Measurements from ENCODE around the gene TJP1.
A peak's percentile ranks its signal among the peaks of the same experiment; 100 is the strongest.

TJP1 gene

DNA sequence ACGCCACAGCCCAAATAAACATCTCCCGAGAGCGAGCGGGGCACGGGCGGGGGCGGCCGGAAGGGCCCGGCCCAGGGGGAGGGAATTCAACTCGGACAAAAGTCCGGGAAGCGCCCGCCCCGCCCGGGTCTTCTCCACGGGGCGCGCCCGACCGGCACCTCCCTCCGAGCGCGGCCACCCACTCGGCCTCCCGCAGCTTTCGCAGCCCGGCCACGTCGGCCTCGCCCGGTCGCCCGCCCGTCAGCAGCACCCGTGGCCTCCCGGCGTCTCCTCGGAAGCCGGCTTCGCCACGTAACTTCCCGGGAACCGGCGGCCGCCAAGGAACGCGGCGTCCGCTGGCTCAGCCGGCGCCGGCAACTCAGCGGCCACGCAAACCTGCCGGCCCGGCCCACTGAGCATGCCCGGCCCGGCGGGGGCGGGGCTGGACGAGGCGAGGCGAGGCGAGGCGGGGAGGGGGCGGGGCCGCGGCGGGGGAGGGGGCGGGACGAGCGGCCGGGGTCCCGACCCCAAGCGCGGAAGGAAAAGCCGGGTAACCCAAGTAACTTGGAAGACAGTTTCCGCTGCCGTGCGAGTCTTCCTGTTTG is at the start of gene TJP1:
TSS of gene TJP1 (minus strand) at position 369 of the 584 bp plus-strand sequence. CDS start 440 bp downstream, outside the sequence.
- peak in 44 of 56 donors; percentile 39 to 85 (median 74) for DNase-seq

DNA sequence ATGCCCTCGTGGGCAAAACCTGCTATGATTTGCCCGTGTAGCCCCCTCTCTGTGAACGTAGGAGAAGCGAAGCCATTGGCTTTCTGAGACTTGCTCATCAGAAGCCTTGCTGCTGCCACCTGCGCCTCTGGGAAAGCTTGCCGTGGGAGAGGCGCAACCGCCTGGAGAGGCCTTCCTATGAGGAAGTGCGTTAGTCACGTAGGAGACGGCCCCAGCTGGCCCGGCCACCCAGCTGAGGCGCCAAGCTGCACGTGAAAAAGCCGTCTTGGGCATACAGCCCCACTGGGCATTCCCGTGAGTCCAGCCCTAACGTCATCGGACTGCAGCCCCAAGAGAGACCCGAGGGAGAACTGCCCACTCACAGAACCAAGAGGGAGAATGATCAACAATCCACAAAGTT is 49.1 kb upstream of the TJP1 start:
- peak in 10 of 56 donors; percentile 18 to 52 (median 39) for DNase-seq

DNA sequence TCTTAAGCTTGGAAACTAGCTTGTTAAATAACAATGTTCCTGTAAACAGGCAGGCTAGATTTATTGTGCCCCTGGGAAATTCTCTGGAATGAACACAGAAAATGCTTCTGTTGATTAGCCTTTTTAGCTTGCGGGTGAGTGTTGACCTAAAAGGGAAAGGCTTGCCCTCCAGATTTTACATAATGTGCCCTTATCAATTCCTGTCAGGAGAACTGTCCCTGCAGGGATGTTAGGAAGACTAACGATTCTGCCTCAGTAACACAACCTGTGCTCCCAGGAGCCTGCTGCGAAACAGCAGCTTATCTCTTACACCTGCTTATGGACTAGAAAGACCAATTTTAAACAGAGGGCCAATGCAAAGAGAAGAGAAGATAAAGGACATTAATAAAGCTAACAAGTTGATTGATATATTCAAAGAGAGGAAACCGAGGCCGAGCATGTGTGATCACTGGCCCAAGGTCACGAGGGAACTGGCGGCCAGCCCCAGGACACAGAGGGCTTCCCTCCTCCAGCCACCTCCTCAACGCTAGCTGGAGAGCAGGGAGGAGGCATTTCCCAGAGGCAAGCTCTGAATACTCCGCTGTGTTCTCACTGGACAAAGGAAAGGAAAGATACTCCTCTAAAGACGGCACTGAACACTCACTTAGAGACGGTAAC is 48.4 kb upstream of the TJP1 start:
- DNase-seq, result peak in 24 of 56 donors; percentile 13 to 61 (median 36)

DNA sequence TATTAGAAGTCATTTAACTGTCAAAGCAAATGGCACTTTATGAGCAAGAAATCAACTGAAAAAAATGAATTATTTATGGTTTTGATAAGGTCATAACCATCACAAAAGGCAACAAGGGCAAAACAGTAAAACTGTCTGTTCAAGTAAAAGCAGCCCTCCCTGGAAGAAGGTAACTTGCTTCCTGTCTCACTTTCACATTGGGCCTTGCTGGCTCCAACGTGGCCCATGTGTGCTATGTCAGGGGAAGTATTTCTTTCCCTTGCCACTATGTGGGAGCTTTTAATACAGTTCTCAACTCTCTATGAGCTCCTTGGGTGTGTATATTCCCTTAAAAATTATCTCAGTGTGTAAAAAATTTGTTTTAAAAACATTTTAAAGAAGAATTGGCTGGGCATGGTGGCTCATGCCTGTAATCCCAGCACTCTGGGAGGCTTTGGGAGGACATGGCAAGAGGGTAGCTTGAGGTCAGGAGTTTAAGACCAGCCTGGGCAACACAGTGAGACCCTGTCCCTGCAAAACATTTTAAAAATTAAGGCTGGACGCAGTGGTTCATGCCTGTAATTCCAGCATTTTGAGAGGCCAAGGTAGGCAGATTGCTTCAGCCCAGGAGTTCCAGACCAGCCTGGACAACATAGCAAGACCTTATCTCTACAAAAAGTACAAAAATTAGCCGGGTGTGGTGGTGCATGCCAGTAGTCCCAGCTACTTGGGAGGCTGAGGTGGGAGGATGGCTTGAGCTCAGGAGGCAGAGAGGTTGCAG is 45.2 kb upstream of the TJP1 start:
- DNase-seq, result no peak

DNA sequence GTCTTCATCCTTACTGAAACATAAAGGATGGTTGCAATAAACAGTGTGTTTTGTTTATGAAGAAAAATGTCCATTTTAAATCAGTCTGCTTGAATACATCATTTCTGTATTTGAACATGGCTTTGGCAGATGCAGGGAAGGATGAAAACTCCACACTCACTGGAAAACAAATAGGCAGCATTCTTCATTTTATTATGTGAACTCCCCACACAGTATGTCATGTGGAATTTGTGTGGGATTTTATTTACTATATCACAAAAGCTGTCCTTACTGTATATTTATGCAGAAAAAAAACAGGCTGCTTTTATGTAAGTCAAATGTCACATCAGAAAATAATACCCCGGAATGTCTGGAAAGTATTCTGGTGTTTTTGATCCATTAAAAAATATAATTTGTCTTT is 44.1 kb upstream of the TJP1 start:
- DNase-seq, result no peak

DNA sequence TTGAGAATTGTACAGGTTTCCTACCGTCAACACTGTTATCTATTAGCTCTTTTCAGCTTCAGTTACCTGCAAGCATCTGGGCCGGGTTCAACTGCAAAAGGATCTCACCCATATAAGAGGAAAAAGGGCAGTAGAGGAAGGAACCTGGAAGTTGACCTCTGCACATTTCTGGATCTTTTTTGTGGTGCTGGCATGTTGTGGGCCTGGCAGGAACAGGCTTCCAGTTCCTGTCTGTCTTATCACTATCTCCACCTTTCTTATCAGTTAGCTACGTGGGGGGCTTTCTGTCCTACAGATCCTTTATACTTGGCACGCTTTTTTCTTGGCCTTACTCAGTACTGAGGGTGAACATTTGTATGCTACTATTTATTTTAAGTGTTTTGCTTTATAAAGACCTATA is 42.2 kb upstream of the TJP1 start:
- DNase-seq, result no peak

DNA sequence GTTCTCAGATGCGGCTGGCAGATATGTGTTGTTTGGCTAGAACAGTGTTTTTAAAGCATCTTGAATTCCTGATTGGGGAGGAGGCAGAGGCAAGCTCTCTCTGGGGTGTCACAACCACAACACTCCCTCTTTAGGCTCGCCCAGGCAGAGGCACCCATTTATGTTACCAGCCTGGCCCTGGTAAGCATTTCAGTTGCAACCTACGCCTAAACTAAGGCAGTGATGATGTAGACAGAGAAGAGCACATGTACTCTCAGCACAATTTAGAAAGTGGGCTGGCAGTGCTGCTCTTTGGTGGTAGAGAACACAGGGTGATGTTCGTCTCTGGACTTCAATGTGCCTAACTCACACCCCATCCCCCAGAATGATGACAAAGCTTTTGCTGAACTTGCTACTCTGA is 41.2 kb upstream of the TJP1 start:
- peak in 3 of 56 donors; percentile 25 to 45 (median 27) for DNase-seq

DNA sequence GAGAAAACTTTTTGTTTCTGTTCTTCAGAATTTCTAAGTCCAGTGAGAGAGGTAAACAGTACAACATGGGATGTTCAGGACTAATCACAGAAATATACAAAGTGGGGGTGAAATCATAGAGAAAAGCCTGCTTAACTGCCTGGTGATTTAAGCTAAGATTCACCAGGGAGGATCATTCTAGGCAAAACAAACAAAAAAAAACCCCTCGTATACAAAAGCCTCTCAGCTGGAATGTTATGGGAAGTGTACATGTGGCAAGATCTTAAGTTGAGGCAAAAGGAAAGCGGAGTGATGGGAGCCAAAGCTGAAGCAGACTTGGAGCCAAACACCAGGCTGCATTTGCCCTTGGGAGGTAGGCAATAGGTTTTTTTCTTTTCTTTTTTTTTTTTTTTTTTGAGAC is 40.0 kb upstream of the TJP1 start:
- DNase-seq, result no peak

DNA sequence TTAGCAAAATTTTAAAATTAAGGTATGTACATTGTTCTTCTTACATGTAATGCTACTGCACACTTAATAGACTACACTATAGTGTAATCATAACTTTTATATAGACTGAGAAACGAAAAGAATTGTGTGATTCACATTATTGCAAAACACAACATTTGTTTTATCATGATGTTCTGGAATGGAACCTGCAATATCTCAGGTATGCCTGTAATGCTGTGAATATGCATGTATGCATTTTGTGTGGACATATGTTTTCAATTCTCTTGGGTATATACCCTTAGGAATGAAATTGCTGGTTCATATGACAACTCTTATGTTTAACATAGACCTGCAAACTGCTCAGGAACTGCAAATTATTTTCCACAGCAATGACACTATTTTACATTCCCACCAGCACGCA is 38.6 kb upstream of the TJP1 start:
- DNase-seq, result no peak

DNA sequence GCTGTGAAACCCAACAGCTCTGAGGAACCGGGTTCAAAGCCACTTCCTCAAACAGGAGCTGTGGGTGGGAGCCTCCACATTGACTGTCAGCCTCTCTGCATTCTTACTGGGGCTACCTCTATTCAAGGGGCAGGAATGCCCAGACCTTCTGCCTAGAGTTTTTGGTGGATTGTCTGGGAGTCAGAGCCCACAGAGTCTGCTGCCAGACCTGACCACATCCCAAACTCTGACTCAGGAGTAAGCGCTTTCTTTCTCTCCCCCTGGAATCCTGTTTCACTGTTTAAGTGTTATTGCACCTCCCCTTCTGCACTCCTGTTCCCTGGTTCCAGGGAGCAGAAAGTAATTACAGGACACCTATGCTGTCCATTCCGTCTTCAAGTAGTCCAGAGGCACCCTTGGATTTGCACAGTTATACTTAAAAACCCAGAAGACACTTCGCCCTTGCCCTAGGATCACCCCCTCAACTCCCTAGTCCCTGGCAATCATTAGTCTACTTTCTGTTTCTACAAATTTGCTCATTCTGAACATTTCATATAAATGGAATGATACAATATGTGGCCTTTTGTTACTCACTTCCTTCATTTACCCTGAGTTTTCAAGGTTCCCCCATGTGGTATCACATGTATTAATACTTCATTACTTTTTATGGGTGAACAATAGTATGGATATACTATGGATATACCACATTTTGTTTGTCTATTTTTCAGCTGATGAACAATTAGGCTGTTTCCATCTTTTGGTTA is 37.9 kb upstream of the TJP1 start:
- no peak for DNase-seq

DNA sequence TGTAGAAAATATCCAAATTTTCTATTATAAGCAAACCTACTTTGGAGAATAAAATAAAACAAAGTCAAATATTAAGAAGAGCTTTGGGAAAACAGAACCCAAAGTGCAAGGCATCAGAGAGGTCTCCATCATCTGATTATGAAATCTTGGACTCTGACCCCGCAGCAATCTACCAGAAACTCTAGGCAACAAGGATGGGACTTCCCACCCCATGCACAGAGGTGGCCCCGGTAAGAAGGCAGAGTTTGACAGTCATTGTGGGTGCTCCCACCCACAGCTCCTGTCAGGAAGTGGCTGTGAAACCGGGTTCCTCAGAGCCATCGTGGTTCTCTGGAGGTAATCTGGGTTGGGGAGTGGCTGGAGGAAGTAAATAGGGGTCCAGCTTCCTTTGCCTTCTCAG is 37.0 kb upstream of the TJP1 start:
- DNase-seq, result no peak

DNA sequence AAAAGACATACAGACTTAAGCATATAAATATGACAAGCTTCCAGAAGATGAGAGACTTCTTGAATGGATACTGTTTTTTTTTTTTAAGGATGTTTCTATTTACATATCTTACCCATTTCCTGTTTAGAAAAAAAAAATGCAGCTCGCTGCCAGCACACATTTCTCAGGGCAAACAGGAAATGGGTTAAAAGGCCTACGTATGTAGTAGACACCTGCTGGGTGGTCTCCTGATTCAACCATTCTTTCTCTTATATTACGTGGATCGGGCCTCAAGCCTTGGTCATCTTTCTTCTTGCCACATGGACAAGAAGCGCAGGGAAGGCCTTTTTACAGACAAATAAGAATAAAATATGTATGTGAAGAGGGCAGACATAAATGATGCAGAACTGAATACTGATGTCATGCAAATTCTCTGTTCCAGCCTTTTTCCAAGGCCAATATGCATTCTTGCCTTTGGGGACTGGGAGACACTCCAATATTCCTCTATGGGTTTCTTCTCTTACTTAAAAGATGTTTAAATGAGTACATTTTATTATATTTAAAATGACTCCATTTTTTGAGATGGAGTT is 35.0 kb upstream of the TJP1 start:
- no peak for DNase-seq

DNA sequence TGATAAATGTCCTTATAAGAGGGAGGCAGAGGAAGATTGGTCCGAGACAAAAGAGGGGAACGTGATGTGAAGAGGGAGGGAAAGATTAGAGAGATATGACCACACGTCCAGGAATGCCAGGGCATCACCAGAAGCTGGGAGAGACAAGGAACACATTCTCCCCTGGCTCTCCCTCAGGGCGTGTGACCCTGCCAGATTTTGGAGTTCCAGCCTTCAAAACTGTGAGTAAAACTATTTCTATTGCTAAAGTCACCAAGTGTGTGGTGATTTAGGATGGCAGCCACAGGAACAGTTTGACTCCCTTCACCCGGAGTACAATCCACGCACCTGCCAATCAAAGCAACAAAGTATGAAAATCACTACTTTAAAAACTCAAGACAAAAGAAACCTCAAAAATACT is 32.1 kb upstream of the TJP1 start:
- DNase-seq, result no peak

DNA sequence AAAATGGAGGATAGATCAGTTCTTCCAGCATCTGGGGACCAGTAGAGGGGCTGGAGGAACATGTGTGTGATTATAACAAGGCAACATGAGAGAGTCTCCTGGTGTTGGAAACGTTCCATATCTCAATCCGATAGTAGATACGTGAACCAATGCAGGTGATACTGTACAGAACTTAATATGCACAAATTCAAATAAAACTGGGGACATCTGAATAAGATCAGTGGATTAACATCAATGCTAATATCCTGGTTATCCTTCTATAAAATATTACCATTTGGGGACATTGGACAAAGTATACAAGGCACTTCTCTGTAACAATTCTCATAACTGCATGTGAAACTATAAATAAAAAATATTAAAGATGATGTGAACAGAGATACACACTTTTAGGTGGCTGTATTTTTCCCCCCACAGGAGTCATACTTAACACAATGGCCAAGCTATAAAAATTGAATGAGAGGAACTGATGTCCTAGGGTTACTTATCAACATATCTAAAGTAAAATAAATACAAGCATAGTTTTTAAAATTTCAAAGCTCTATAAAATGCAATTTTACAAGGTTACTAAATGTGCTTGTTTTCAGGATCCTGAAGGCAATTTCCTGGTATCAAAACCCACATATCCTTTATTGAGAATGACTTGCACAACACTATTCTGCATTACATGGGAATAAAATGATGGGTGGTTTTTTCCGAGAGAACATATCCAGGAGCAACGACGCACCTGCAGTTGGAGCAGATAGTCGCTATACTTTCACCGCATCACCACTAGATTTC is 31.1 kb upstream of the TJP1 start:
- DNase-seq, result no peak

DNA sequence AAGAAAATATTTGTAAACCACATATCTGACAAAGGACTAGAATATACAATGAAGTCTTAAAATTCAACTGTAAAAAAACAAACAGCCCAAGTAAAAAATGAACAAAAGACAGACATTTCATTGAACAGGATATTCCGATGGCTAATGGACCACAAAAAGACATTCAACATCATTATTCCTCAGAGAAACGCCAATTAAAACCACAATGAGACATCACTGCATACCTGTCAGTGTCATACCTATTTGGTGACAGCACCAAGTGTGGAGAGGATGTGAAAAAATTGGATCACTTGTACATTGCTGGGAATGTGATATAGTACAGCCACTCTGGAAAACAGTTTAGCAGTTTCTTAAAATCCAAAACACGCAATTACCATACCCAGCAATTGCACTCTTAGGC is 29.9 kb upstream of the TJP1 start:
- no peak for DNase-seq

DNA sequence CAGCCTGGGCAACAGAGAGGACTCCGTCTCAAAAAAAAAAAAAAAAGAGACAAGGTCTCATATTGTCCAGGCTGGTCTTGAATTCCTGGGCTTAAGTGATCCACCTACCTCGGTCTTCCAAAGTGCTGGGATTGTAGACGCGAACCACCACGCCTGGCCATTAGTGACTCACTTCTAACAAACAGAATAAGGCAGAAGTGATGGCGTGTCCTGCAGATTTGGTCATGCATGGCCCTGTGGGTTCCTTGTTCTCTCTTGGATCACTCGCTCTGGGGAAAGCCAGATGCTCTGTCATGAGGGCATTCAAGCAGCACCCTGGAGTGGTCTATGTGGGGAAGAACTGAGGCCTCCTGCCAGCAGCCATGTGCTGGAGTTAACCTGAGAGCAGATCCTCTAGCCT is 27.4 kb upstream of the TJP1 start:
- no peak for DNase-seq

DNA sequence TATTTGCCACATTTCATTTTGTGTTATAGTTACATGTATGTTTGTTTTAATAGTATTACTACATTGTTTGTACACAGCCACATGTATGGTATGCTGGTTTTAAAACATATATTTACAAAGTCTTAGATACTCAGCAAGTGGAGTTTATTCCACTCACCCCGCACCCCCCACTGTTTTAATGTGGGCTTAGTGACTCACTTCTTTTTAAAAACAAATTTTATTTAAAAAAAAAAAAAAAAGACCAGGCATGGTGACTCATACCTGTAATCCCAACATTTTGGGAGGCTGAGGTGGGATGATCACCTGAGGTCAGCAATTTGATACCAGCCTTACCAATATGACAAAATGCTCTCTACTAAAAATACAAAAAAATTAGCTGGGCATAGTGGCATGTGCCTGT is 26.9 kb upstream of the TJP1 start:
- DNase-seq, result peak in 1 of 56 donors; percentile 9

DNA sequence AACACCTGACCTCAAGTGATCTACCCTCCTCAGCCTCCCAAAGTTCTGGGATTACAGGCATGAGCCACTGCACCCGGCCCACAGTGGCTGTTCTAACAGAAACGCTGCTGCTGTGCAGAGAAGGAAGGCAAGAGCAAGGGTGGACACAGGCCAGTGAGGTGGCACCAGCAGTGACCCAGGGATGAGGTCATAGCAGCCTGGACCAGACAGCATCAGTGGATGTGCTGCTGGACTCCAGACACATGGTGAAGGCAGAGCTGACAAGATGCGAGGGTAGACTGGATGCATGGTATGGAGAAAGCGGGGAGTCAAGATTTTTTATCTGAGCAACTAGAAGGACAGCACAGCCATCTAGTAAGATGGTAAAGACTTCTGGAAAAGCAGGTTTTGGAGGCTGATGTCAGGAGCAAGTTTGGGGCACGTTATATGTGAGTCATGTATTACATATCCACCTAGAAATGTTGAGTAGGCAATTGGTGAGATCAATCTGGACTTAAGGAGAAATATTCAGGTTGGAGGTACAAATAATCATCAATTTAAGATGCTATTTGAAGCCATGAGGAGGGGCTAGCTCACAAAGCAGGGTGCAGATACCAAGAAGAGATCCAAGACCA is 22.1 kb upstream of the TJP1 start:
- peak in 1 of 56 donors; percentile 29 for DNase-seq

DNA sequence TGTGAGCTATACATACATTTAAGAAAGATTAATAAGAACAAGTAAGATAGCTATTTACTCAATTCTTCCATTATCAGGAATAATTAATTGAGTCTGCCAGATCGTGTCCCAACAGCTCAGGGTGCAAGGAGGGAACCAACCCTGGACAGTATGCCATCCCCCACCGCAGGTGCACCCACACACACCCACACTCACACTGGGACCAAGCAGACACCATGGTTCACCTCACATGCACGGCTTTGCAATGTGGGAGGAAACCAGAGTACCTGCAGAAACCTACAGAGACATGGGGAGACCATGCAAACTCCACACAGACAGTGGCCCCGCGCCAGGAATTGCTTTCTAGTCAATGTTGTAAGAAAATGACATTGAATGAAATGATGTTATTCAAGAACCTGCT is 20.0 kb upstream of the TJP1 start:
- DNase-seq, result no peak

DNA sequence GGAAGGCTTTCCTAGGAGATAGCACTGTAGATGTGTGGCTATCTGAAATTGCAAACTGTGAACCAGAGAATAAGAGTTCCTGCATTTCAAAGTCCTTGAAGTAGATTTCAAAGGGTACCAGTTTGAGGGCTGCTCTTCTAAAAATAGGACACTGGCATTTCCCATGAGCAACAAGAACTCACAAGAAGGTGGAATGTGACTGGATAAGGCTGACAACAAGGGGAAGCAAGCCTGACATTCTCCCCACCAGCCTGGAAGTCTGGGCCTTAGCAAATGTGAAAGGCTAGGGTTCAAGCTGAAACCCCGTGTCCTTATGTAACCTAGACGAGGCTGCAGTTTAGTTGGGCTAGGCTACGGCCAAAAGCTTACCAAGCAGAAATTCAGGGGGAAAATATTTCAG is 18.7 kb upstream of the TJP1 start:
- DNase-seq, result no peak
